NCI-H2107 (cell line): ENCODE results near the gene NDUFAF3.
A peak's percentile ranks its signal among the peaks of the same experiment; 100 is the strongest.
"Not testable (repeated sequence)": the region's sequence is repeated elsewhere in the genome, so short reads cannot be mapped to it uniquely, and the experiment has no call there.

Experiments used
- DNase-seq: peaks from one replicate; lab custom pipeline; 2025; lab: John Stamatoyannopoulos, UW

NDUFAF3 gene

GRCh38 chr3:48999085-48999858, 22.6 kb upstream of the NDUFAF3 start:
- DNase-seq, result no peak

- no peak for DNase-seq
These were observed 20.8 kb upstream of the NDUFAF3 start for GRCh38 chr3:49001155-49001554.

GRCh38 chr3:49004352-49005302, 17.3 kb upstream of the NDUFAF3 start:
- DNase-seq, result no peak

- DNase-seq, result no peak
These were observed 16.6 kb upstream of the NDUFAF3 start for GRCh38 chr3:49005303-49005680.

GRCh38 chr3:49005998-49006397, 15.9 kb upstream of the NDUFAF3 start:
- no peak for DNase-seq

- no peak for DNase-seq
These were observed 15.4 kb upstream of the NDUFAF3 start for GRCh38 chr3:49006408-49007067.

GRCh38 chr3:49007068-49007770, 14.7 kb upstream of the NDUFAF3 start, which contains the start of gene WDR6:
Gene WDR6 (plus strand): TSS chr3:49007391. CDS start chr3:49007432, 41 bp downstream.
- DNase-seq, result peak; percentile 86

GRCh38 chr3:49007771-49008528, 14.0 kb upstream of the NDUFAF3 start:
- no peak for DNase-seq

- DNase-seq, result not testable (repeated sequence)
These were observed 13.3 kb upstream of the NDUFAF3 start for GRCh38 chr3:49008627-49009026.

- no peak for DNase-seq
These were observed 12.5 kb upstream of the NDUFAF3 start for GRCh38 chr3:49009396-49009795.

- DNase-seq, result no peak
These were observed 9.4 kb upstream of the NDUFAF3 start for GRCh38 chr3:49012441-49013017.

GRCh38 chr3:49013113-49013737, 8.7 kb upstream of the NDUFAF3 start:
- DNase-seq, result no peak

- no peak for DNase-seq
These were observed 7.9 kb upstream of the NDUFAF3 start for GRCh38 chr3:49013738-49014660.

- DNase-seq, result no peak
These were observed 6.8 kb upstream of the NDUFAF3 start for GRCh38 chr3:49015072-49015471.

- DNase-seq, result no peak
These were observed 6.2 kb upstream of the NDUFAF3 start for GRCh38 chr3:49015765-49016164.

GRCh38 chr3:49016414-49017228, 5.3 kb upstream of the NDUFAF3 start:
- no peak for DNase-seq

GRCh38 chr3:49017229-49017970, 4.5 kb upstream of the NDUFAF3 start:
- no peak for DNase-seq
